Panc1 (cell line): ENCODE measurements around the gene SPA17. TPM values are rescaled to one million over a fixed set of nuclear protein-coding genes. Genes with fewer than 3 reads are reported as not detected.
A peak's percentile ranks its signal among the peaks of the same experiment; 100 is the strongest.

Experiments used
- ATAC-seq: fragments of 200-7000 bp; cut with Tn5 transposase; 2 replicates; pipeline ENCODE4 v1.9.1; 2020; ENCODE audit warnings: mild to moderate bottlenecking, moderate library complexity
- BruUV-seq: library from RNA; stranded (reverse); fragments of 400-500 nt; replicated peaks from 2 replicates; lab custom pipeline; 2021; lab: Mats Ljungman, UMichigan
- CTCF ChIA-PET: fragments of 300-600 bp; sonication (Branson Sonifier 250); formaldehyde crosslinking; loops from one replicate; lab custom pipeline; 2022; ENCODE audit warnings: antibody characterized with exemption; lab: Charles Lee
- POLR2A ChIA-PET: fragments of 300-600 bp; sonication (Branson Sonifier 250); formaldehyde crosslinking; loops from one replicate; lab custom pipeline; 2022; ENCODE audit warnings: antibody characterized with exemption; lab: Charles Lee
- DNase-seq: peaks from one replicate; pipeline ENCODE4 v3.0.0-alpha.2; 2010; ENCODE audit warnings: low read depth, low spot score
- H3K27ac ChIP-seq: 2 replicates; pipeline ENCODE4 v1.5.1; 2011; ENCODE audit warnings: mild to moderate bottlenecking, low read length, inconsistent platforms
- H3K27me3 ChIP-seq: fragments of 200-500 bp; sonication (Bioruptor generic); 2 replicates; pipeline ENCODE4 v1.6.0; 2014; ENCODE audit warnings: low read length, inconsistent platforms; ENCODE audit not compliant: control insufficient read depth, insufficient read depth
- H3K36me3 ChIP-seq: fragments of 200-500 bp; sonication (Bioruptor generic); 2 replicates; pipeline ENCODE4 v1.5.1; 2014; ENCODE audit warnings: inconsistent platforms, mild to moderate bottlenecking, low read length, moderate library complexity; ENCODE audit not compliant: control insufficient read depth, insufficient read depth
- H3K4me1 ChIP-seq: 2 replicates; pipeline ENCODE4 v1.5.1; 2011; ENCODE audit warnings: inconsistent platforms, mild to moderate bottlenecking, low read length, moderate library complexity; ENCODE audit not compliant: control insufficient read depth, insufficient read depth
- H3K4me3 ChIP-seq, 2 experiments: 2 replicates each; pipeline ENCODE4 v1.5.1; 2011 to 2012; ENCODE audit warnings: low read depth in 2 of 2, low read length in 2 of 2, mild to moderate bottlenecking in 2 of 2, inconsistent platforms in 1 of 2, moderate library complexity in 1 of 2
- H3K9me3 ChIP-seq: fragments of 200-500 bp; sonication (Bioruptor generic); 2 replicates; pipeline ENCODE4 v1.5.1; 2014; ENCODE audit warnings: low read depth, mild to moderate bottlenecking, inconsistent platforms, low read length, moderate library complexity; ENCODE audit not compliant: control insufficient read depth, insufficient read depth
- CTCF ChIP-seq: fragments of 450-650 bp; IDR thresholded peaks from 2 replicates; pipeline ENCODE4 v1.5.1; 2017; ENCODE audit warnings: mild to moderate bottlenecking
- POLR2AphosphoS5 ChIP-seq: IDR thresholded peaks from 2 replicates; pipeline ENCODE4 v1.6.1; 2012; ENCODE audit warnings: mild to moderate bottlenecking, low read depth, low read length, moderate library complexity
- REST ChIP-seq, 2 experiments: IDR thresholded peaks; 2 replicates each; pipeline ENCODE4 v1.6.1; 2011 to 2012; ENCODE audit warnings: low read depth in 2 of 2, control low read depth in 1 of 2, low read length in 1 of 2, mild to moderate bottlenecking in 1 of 2, moderate library complexity in 1 of 2; ENCODE audit not compliant: insufficient read depth in 1 of 2
- SIN3A ChIP-seq: IDR thresholded peaks from 2 replicates; pipeline ENCODE4 v1.6.1; 2012; ENCODE audit warnings: low read depth, mild to moderate bottlenecking, low read length, moderate library complexity, borderline replicate concordance; ENCODE audit not compliant: insufficient read depth
- TCF7L2 ChIP-seq: IDR thresholded peaks from 2 replicates; pipeline ENCODE4 v1.6.1; 2011; ENCODE audit warnings: mild to moderate bottlenecking, low read depth, low read length, inconsistent platforms
- in situ Hi-C: cut with HindIII; loops from 2 replicates; pipeline ENCODE4 v1.10.0; 2016; ENCODE audit warnings: low sequenced_read_pairs, low pct_unique_long_range_greater_than_20kb
- intact Hi-C: fragments of 100-400 bp; cut with micrococcal nuclease; formaldehyde crosslinking; loops from one replicate; pipeline ENCODE4 v1.10.0; 2022; ENCODE audit not compliant: unreplicated experiment
- total RNA-seq: library from RNA; stranded (reverse); gene quantifications from one replicate; pipeline ENCODE4 v1.2.1, GENCODE V29; 2021; ENCODE audit not compliant: unreplicated experiment

Gene SPA17
- total RNA-seq, 1 experiment from 2014 or later, result 10.1 TPM

GRCh38 chr11:124738713-124739478 lies 65.2 kb downstream of the SPA17 start:
- Histone ChIP-seq H3K27me3 (peaks cover 32% of the 10 kb centered on the region), H3K36me3 (no peaks in the 10 kb centered on the region), H3K9me3 (no peaks in the 10 kb centered on the region), H3K4me1 (peaks cover 5% of the 10 kb centered on the region; the same call in 1 of the 2 replicates), H3K4me3 (peak overlapping the region; percentile 52 to 67), H3K27ac (no peak overlapping the region)
- TF ChIP-seq TCF7L2 (no peak), POLR2AphosphoS5 (no peak), SIN3A (no peak), REST (IDR thresholded peaks at IDR 0.05; ENCODE audit: insufficient read depth in 1 of 2, low read depth in 2 of 2, low read length in 1 of 2) (no peak), CTCF (no peak)
- in situ Hi-C loops (no loop called here), intact Hi-C loops (no loop called here)
- ChIA-PET CTCF (interaction anchor here (1.4 kb wide), 1 partner anchor 24 kb away, joined by 3 read pairs; no protein-coding TSS in a partner anchor), POLR2A (interaction anchor here (1.0 kb wide), 1 partner anchor 65 kb away, joined by 3 read pairs; the partner anchor contains the start of genes SIAE and SPA17)
- ATAC-seq (no peak), DNase-seq (no peak)
- no TSS peak for BruUV-seq

GRCh38 chr11:124739479-124740276 lies 66.0 kb downstream of the SPA17 start, which contains the start of gene NRGN:
TSS of gene NRGN (plus strand) at chr11:124739942. CDS start at chr11:124740085, 143 bp downstream.
- DNase-seq (no peak), ATAC-seq (peak; percentile 98)
- H3K4me3 ChIP-seq, result peak within 1 kb of the TSS; percentile 52 to 67
- peaks cover 5% of the 10 kb centered on the region; the same call in 1 of the 2 replicates for H3K4me1 ChIP-seq
- BruUV-seq, result no TSS peak
- H3K27me3 ChIP-seq, result peaks cover 40% of the 10 kb centered on the region
- in situ Hi-C loops, result no loop called here
- no peaks in the 10 kb centered on the region for H3K36me3 ChIP-seq
- no peak within 1 kb of the TSS for H3K27ac ChIP-seq
- TF ChIP-seq REST (IDR thresholded peaks at IDR 0.05; ENCODE audit: insufficient read depth in 1 of 2, low read depth in 2 of 2, low read length in 1 of 2), result no peak
- no peak for TF ChIP-seq TCF7L2
- TF ChIP-seq SIN3A, result no peak
- no peak for TF ChIP-seq CTCF
- ChIA-PET CTCF (interaction anchor here (1.4 kb wide), 1 partner anchor 23 kb away, joined by 3 read pairs; no protein-coding TSS in a partner anchor), POLR2A (interaction anchor here (1.0 kb wide), 1 partner anchor 66 kb away, joined by 3 read pairs; the partner anchor contains the start of genes SIAE and SPA17)
- no peaks in the 10 kb centered on the region for H3K9me3 ChIP-seq
- intact Hi-C loops, result no loop called here
